ENCODE data around the gene KIAA0513.
"Not testable (repeated sequence)": the region's sequence is repeated elsewhere in the genome, so short reads cannot be mapped to it uniquely, and the experiment has no call there.

The KIAA0513 gene

DNA sequence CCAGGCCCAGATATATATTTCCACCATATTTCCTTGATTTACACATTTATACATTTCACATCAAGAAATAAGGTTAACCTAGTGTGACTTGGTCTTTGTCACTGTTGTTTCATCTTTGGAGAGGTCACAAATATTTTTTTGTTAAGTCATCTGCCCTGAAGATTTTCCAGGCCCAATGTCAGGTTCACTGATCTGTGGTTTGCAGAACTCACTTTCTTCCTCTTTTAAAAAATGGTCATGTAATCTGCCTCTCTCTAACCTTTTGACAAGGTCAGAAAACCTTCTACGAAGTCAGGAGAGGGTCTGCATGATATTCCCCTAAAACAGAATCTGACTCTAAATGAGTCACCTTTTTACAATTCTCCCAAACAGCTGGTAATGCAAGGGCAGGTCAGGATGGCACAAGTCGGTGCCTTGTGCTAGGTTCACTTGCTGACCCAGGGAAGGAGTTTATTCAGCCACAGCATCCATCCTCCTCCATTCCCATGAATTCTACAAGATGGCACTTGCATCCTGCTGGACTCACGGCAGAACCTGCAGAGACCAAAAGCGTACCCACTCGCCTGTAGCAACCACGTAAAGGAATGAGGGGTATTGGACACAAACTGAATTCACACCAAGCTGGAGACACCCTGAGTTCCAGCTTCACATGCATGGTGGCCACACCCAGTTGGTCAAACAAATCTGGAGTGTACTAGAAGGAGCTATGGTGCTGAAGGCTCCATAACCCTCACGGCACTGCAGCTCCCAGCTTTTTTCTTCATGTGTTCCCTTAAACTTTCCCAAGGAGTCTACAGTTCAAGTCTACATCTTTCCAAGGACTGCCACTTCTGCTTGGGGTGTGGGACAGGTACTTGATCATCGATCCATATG, 1.6 kb upstream of the KIAA0513 start:
- DNase-seq, result peak; percentile 81
- in situ Hi-C loops (cut with MboI; ENCODE audit: low pct_unique_long_range_greater_than_20kb, low sequenced_read_pairs), result no loop called here

DNA sequence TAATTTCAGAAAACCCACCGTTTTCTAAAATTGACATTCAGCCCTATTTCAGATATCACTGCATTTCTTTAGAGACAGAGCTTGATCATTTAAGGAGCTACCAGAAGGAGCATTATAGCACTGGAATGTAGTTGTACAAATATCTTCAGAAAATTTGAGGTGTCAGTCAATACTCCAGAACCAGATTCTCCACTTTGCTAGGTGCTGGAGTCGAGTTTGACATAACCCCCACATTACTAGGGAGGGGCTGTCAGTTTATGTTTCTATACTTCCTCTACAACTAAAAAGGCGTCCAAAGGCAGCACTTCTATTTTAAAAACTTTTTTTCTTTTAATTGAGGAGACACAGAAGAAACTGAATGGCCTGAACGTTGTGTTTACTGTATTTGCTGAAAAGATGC, 892 bp upstream of the KIAA0513 start:
- in situ Hi-C loops (cut with MboI; ENCODE audit: low pct_unique_long_range_greater_than_20kb, low sequenced_read_pairs), result no loop called here
- no peak for DNase-seq

- in situ Hi-C loops (cut with MboI; ENCODE audit: low pct_unique_long_range_greater_than_20kb, low sequenced_read_pairs), result no loop called here
Observed at GRCh38 chr16:85027958-85028684, 526 bp downstream of the KIAA0513 start.

DNA sequence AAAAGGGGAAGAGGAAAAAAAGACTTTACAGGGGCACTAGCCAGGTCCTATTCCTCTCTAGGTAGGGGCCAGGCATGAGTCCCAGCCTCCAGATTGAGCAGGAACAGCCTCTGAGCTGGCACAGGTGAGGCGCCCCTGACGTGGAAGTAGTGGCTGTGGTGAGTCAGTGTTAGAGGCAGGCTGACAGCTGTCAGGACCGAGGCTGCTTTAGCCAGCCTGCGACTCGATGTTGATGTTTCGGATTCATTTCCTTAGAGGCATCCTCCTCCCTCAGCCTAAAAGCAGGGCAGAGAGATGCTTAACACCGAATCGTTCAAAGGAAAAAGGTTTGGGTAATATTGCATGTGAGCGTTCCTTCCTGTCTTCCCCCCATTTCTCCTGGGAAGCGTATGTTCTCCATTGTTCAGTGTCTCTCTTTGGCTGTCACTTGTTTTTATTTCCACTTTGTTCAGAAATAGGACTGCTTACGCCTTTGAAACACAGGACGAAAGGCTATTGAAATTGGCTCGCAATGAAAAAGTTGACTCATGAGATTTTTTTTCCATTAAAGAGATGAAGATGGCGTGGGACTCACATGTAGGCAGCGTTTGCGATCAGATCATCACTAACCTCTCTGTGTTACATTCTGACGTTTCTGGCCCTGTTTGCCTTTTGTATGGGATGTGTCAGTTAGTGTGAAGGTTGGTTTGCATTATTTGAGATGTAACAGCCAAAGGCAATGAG, 1.3 kb downstream of the KIAA0513 start:
- DNase-seq, result no peak
- in situ Hi-C loops (cut with MboI; ENCODE audit: low pct_unique_long_range_greater_than_20kb, low sequenced_read_pairs), result no loop called here

More at GRCh38 chr16:85027958-85028684, 526 bp downstream of the KIAA0513 start:
- no peak for DNase-seq

- in situ Hi-C loops (cut with MboI; ENCODE audit: low pct_unique_long_range_greater_than_20kb, low sequenced_read_pairs), result no loop called here
- DNase-seq, result no peak
Observed at GRCh38 chr16:85029408-85029784, 1.8 kb downstream of the KIAA0513 start.

GRCh38 chr16:85029981-85030401, 2.4 kb downstream of the KIAA0513 start:
- no peak for DNase-seq
- in situ Hi-C loops (cut with MboI; ENCODE audit: low pct_unique_long_range_greater_than_20kb, low sequenced_read_pairs), result no loop called here

GRCh38 chr16:85031451-85031850, 3.9 kb downstream of the KIAA0513 start:
- in situ Hi-C loops (cut with MboI; ENCODE audit: low pct_unique_long_range_greater_than_20kb, low sequenced_read_pairs), result no loop called here
- DNase-seq, result no peak

- in situ Hi-C loops (cut with MboI; ENCODE audit: low pct_unique_long_range_greater_than_20kb, low sequenced_read_pairs); DNase-seq: not testable (repeated sequence)
Observed at GRCh38 chr16:85032187-85032586, 4.6 kb downstream of the KIAA0513 start.

GRCh38 chr16:85033171-85033570, 5.6 kb downstream of the KIAA0513 start:
- in situ Hi-C loops (cut with MboI; ENCODE audit: low pct_unique_long_range_greater_than_20kb, low sequenced_read_pairs), result no loop called here
- no peak for DNase-seq

DNA sequence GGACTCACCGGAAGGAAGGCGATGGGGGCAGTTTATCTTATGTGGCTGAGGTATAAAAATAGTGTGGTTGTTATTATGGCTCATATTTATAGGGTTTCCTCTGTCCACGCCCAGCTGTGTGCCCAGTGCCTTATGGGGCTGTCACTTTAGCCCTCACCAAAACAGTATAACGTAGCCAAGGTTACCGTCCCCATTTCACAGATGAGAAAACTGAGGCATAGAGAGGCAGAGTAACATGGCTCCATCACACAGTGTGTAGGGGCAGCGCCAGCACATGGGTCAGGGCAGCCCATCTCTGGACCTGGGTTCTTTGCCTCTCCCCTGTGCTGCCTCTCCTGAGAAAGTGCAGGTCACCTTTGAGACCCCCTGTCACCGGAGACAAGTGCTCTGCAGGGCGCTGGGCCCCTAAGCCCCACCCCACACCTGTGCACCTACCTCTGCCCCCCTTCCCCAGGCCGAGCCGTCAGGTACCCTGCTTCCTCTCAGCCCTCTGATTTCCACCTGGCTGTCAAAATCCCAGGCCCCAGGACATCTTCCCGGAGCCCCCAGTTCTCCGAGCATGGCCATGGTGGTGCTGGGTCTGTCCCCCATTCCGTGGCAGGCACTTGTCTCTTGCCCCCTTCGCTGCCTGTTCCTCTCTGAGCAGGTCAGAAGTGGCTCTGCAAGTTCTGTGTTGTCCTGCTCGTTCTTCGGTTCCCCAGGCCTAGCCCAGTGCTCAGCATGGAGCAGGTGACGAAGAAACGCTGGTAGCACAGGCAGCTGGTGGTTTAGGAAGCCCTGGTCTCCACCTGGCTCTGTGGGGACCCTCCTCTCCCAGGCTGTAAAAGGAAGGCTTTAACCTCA, 7.2 kb downstream of the KIAA0513 start:
- DNase-seq, result no peak
- in situ Hi-C loops (cut with MboI; ENCODE audit: low pct_unique_long_range_greater_than_20kb, low sequenced_read_pairs), result no loop called here

- DNase-seq, result no peak
- in situ Hi-C loops (cut with MboI; ENCODE audit: low pct_unique_long_range_greater_than_20kb, low sequenced_read_pairs), result no loop called here
Observed at GRCh38 chr16:85036236-85037049, 8.8 kb downstream of the KIAA0513 start.

- DNase-seq, result no peak
- in situ Hi-C loops (cut with MboI; ENCODE audit: low pct_unique_long_range_greater_than_20kb, low sequenced_read_pairs), result no loop called here
Observed at GRCh38 chr16:85037050-85037410, 9.4 kb downstream of the KIAA0513 start.

GRCh38 chr16:85037721-85038120, 10.1 kb downstream of the KIAA0513 start:
- in situ Hi-C loops (cut with MboI; ENCODE audit: low pct_unique_long_range_greater_than_20kb, low sequenced_read_pairs), result no loop called here
- DNase-seq, result no peak

DNA sequence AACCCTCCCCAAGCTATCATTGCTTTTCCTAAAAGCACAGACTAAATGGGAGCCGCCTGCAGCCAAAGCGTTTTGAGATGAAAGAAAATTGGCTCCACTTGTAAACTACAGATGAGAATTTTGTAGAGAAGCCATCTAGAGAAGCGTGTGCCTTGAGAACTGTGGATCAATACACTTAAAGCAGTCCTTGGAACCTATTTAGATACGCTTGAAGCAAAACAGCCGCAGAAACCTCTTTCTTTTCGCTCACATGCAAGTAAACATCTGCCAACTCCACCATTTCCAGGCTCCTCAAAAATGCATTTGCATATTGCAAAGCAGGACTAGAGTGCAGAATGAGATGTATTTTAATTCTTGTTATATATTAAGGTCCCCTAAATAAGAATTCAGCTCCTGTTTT, 13.1 kb downstream of the KIAA0513 start:
- in situ Hi-C loops (cut with MboI; ENCODE audit: low pct_unique_long_range_greater_than_20kb, low sequenced_read_pairs), result no loop called here
- no peak for DNase-seq

DNA sequence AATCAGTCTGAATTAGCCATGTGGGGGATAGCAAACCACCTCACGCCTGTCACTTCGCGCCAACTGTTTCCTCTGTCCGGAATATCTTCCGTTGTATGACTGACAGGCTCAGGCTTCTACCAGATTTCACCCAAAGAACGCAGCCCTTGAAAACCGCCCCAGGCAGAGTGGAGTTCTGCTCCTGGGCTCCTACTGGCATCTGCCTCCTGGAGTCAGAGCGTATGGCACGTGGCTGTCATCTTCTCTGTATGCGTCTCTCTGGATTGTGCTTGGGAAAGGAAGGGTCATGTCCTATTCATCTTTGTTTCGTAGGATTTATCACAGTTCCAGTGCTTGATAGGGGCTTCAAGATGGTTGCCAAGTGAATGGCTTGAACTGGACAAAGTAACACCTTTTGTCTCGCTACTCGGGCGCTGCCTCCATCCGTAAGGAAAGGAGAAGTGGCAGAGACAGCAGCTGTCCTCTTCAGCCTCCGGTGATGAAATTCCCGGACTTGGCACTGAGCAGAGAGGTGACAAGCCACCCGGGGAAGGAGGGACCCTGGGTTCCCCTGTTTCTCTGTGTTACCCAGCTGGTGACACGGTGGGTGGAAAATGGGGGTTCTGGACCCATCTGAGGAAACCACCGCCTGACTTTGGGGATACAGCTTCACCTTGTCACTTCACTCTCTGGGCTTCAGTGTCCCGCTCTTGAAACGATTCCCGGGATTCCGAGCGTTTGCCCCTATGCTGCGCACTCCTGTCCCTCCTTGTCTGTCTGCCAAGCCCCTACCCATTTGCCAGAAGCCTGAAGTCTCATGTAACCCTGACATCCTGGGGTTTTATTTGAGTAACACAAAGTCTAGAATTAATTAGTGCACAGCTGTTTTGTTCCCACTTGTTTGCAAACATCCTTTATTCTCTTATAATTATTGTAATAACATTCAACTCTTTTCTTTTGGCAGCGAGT, 13.9 kb downstream of the KIAA0513 start:
- no peak for DNase-seq
- in situ Hi-C loops (cut with MboI; ENCODE audit: low pct_unique_long_range_greater_than_20kb, low sequenced_read_pairs), result no loop called here

GRCh38 chr16:85042167-85042526, 14.6 kb downstream of the KIAA0513 start:
- in situ Hi-C loops (cut with MboI; ENCODE audit: low pct_unique_long_range_greater_than_20kb, low sequenced_read_pairs), result no loop called here

GRCh38 chr16:85042606-85043005, 15.0 kb downstream of the KIAA0513 start:
- in situ Hi-C loops (cut with MboI; ENCODE audit: low pct_unique_long_range_greater_than_20kb, low sequenced_read_pairs), result no loop called here
- no peak for DNase-seq

More at GRCh38 chr16:85042167-85042526, 14.6 kb downstream of the KIAA0513 start:
- DNase-seq, result no peak

Data from KBM-7 (cell line).